AG09309 (cell line): ENCODE results near the gene MAFG.

Source experiments
- DNase-seq: peaks from one replicate; pipeline ENCODE4 v3.0.0-alpha.2; 2010; ENCODE audit warnings: low read depth
- H3K4me3 ChIP-seq: 2 replicates; pipeline ENCODE4 v1.5.1; 2011; ENCODE audit warnings: mild to moderate bottlenecking, low read depth, low read length, moderate library complexity; ENCODE audit not compliant: control insufficient read depth
- TF ChIP-seq, protein P1 (sequence below): IDR thresholded peaks from 2 replicates; pipeline ENCODE4 v1.5.1; 2011; ENCODE audit warnings: mild to moderate bottlenecking, low read depth, low read length, inconsistent platforms; ENCODE audit not compliant: insufficient read depth, control insufficient read depth; ENCODE audit errors: missing control alignments

Gene MAFG

GRCh38 chr17:81868674-81869220, 58.8 kb downstream of the MAFG start:
- TF ChIP-seq, protein P1, sequence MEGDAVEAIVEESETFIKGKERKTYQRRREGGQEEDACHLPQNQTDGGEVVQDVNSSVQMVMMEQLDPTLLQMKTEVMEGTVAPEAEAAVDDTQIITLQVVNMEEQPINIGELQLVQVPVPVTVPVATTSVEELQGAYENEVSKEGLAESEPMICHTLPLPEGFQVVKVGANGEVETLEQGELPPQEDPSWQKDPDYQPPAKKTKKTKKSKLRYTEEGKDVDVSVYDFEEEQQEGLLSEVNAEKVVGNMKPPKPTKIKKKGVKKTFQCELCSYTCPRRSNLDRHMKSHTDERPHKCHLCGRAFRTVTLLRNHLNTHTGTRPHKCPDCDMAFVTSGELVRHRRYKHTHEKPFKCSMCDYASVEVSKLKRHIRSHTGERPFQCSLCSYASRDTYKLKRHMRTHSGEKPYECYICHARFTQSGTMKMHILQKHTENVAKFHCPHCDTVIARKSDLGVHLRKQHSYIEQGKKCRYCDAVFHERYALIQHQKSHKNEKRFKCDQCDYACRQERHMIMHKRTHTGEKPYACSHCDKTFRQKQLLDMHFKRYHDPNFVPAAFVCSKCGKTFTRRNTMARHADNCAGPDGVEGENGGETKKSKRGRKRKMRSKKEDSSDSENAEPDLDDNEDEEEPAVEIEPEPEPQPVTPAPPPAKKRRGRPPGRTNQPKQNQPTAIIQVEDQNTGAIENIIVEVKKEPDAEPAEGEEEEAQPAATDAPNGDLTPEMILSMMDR: no peak
- DNase-seq: peak; percentile 66
- H3K4me3 ChIP-seq: peak overlapping the region; percentile 75
